SK-N-SH treated with all-trans-retinoic acid at 6 μM for 48 hours (cell line): ENCODE data around the gene NCBP3.

ENCODE experiments used
- ARNTL ChIP-seq: fragments of 450-650 bp; formaldehyde crosslinking; IDR thresholded peaks from 2 replicates; pipeline ENCODE4 v1.5.0; 2020; ENCODE audit warnings: low read depth, mild to moderate bottlenecking, moderate library complexity, borderline replicate concordance
- PATZ1 ChIP-seq: fragments of 250-450 bp; sonication (Bioruptor Pico); IDR thresholded peaks from 2 replicates; pipeline ENCODE4 v1.8.0; 2020; ENCODE audit warnings: mild to moderate bottlenecking, moderate library complexity, borderline replicate concordance
- RARB ChIP-seq: fragments of 250-450 bp; sonication (Bioruptor Pico); IDR thresholded peaks from 2 replicates; pipeline ENCODE4 v1.8.0; 2021; ENCODE audit warnings: mild to moderate bottlenecking, moderate library complexity
- TCF4 ChIP-seq: fragments of 250-450 bp; sonication (Bioruptor Pico); IDR thresholded peaks from 2 replicates; pipeline ENCODE4 v1.8.0; 2021; ENCODE audit warnings: mild to moderate bottlenecking, moderate library complexity, borderline replicate concordance
- ZC3H10 ChIP-seq: fragments of 250-450 bp; sonication (Bioruptor Pico); IDR thresholded peaks from 2 replicates; pipeline ENCODE4 v1.5.1; 2021; ENCODE audit warnings: mild to moderate bottlenecking, moderate library complexity
- ZNF565 ChIP-seq: fragments of 450-650 bp; formaldehyde crosslinking; conservative IDR thresholded peaks from 2 replicates; pipeline ENCODE4 v1.5.0; 2020; ENCODE audit warnings: low read depth, mild to moderate bottlenecking, moderate library complexity

GRCh38 chr17:3794557-3795389 is 51.3 kb downstream of the NCBP3 start:
- TF ChIP-seq ZC3H10 (CRISPR knock-in tag) (no peak), TCF4 (no peak), ZNF565 (no peak), RARB (CRISPR knock-in tag) (no peak), PATZ1 (CRISPR knock-in tag) (no peak), ARNTL (CRISPR knock-in tag) (no peak)
